PC-3 (cell line): ENCODE results near the gene MACROD1. TPM values are rescaled to one million over a fixed set of nuclear protein-coding genes. Genes with fewer than 3 reads are reported as not detected.

ENCODE experiments used
- ATAC-seq: fragments of 200-7000 bp; cut with Tn5 transposase; 2 replicates; pipeline ENCODE4 v1.9.1; 2020; ENCODE audit warnings: mild to moderate bottlenecking, moderate library complexity
- BruUV-seq: library from RNA; stranded (reverse); fragments of 400-500 nt; replicated peaks from 2 replicates; lab custom pipeline; 2021; lab: Mats Ljungman, UMichigan
- CTCF ChIA-PET: fragments of 300-600 bp; sonication (Branson Sonifier 250); formaldehyde crosslinking; loops from one replicate; lab custom pipeline; 2022; ENCODE audit warnings: antibody characterized with exemption; lab: Charles Lee
- POLR2A ChIA-PET: fragments of 300-600 bp; sonication (Branson Sonifier 250); formaldehyde crosslinking; loops from one replicate; lab custom pipeline; 2022; ENCODE audit warnings: antibody characterized with exemption; ENCODE audit not compliant: unreplicated experiment; lab: Charles Lee
- DNase-seq: peaks from one replicate; pipeline ENCODE4 v3.0.0-alpha.2; 2015
- H2AFZ ChIP-seq: fragments of 300-600 bp; sonication (generic); 2 replicates; pipeline ENCODE4 v1.6.0; 2016; ENCODE audit warnings: antibody characterized with exemption, low read length
- H3F3A ChIP-seq: fragments of 300-600 bp; sonication (generic); one replicate; pipeline ENCODE4 v1.6.0; 2017; ENCODE audit warnings: antibody characterized with exemption, low read length, control low read depth, mild to moderate bottlenecking; ENCODE audit not compliant: unreplicated experiment
- H3K27ac ChIP-seq: fragments of 300-600 bp; sonication (generic); 2 replicates; pipeline ENCODE4 v1.5.1; 2016; ENCODE audit warnings: mild to moderate bottlenecking, low read length
- H3K27me3 ChIP-seq: fragments of 300-600 bp; sonication (generic); 2 replicates; pipeline ENCODE4 v1.6.1; 2016; ENCODE audit warnings: low read length, mixed read lengths
- H3K36me3 ChIP-seq: fragments of 300-600 bp; sonication (generic); 2 replicates; pipeline ENCODE4 v1.6.1; 2016; ENCODE audit warnings: low read depth, mixed run types, low read length, mixed read lengths
- H3K4me1 ChIP-seq: fragments of 300-600 bp; sonication (generic); 2 replicates; pipeline ENCODE4 v1.5.1; 2016; ENCODE audit warnings: low read length; ENCODE audit not compliant: insufficient read depth
- H3K4me2 ChIP-seq: fragments of 300-600 bp; sonication (generic); 2 replicates; pipeline ENCODE4 v1.6.0; 2016; ENCODE audit warnings: low read length
- H3K4me3 ChIP-seq: fragments of 300-600 bp; sonication (generic); 2 replicates; pipeline ENCODE4 v1.5.1; 2016; ENCODE audit warnings: mild to moderate bottlenecking, low read length, mixed read lengths
- H3K79me2 ChIP-seq: fragments of 300-600 bp; sonication (generic); 2 replicates; pipeline ENCODE4 v1.6.1; 2017; ENCODE audit warnings: low read length, mixed read lengths
- H3K9ac ChIP-seq: fragments of 300-600 bp; sonication (generic); 2 replicates; pipeline ENCODE4 v1.6.0; 2016; ENCODE audit warnings: mild to moderate bottlenecking, low read length
- H3K9me2 ChIP-seq: fragments of 300-600 bp; sonication (generic); replicated peaks from 2 replicates; pipeline ENCODE4 v1.6.1; 2016; ENCODE audit warnings: mixed run types, low read length, mixed read lengths
- H3K9me3 ChIP-seq: fragments of 300-600 bp; sonication (generic); 2 replicates; pipeline ENCODE4 v1.6.1; 2016; ENCODE audit warnings: low read length, mixed read lengths
- H4K20me1 ChIP-seq: fragments of 300-600 bp; sonication (generic); 2 replicates; pipeline ENCODE4 v1.6.1; 2016; ENCODE audit warnings: low read length, mixed read lengths
- CTCF ChIP-seq: fragments of 300-600 bp; sonication (generic); conservative IDR thresholded peaks from 2 replicates; pipeline ENCODE4 v1.5.1; 2017; ENCODE audit warnings: antibody characterized with exemption, low read depth, mild to moderate bottlenecking, low read length
- EZH2 ChIP-seq: fragments of 300-600 bp; sonication (generic); IDR thresholded peaks from one replicate; pipeline ENCODE4 v1.6.1; 2017; ENCODE audit warnings: antibody characterized with exemption, mild to moderate bottlenecking, low read length; ENCODE audit not compliant: unreplicated experiment
- EZH2phosphoT487 ChIP-seq: fragments of 300-600 bp; sonication (generic); IDR thresholded peaks from 2 replicates; pipeline ENCODE4 v1.6.1; 2018; ENCODE audit warnings: mild to moderate bottlenecking, antibody characterized with exemption, low read length, borderline replicate concordance
- intact Hi-C: fragments of 100-400 bp; cut with micrococcal nuclease; formaldehyde crosslinking; loops from 2 replicates; pipeline ENCODE4 v1.9.0; 2023
- total RNA-seq: library from RNA; depleted of rRNA; stranded (reverse); fragments of >200 nt; gene quantifications from 2 replicates; pipeline ENCODE4 v1.2.3, GENCODE V29; 2014

The MACROD1 gene
- total RNA-seq, 1 experiment from 2014 or later, result 71.4 TPM

GRCh38 chr11:64026575-64027205 is 139.2 kb downstream of the MACROD1 start:
- H4K20me1 ChIP-seq, result no peaks in the 10 kb centered on the region
- no peaks in the 10 kb centered on the region for H3K9me3 ChIP-seq
- H3K36me3 ChIP-seq, result no peaks in the 10 kb centered on the region
- no peaks in the 10 kb centered on the region for H3K9me2 ChIP-seq
- DNase-seq (no peak), ATAC-seq (no peak)
- H3K79me2 ChIP-seq, result no peaks in the 10 kb centered on the region
- ChIA-PET POLR2A (no interaction called here), CTCF (interaction anchor here (0.6 kb wide), 1 partner anchor 143 kb away, joined by 4 read pairs; no protein-coding TSS in a partner anchor)
- H3K27me3 ChIP-seq, result no peaks in the 10 kb centered on the region
- intact Hi-C loops, result no loop called here
- no peak overlapping the region for H3K9ac ChIP-seq
- H2AFZ ChIP-seq, result no peak overlapping the region
- no peak for TF ChIP-seq CTCF
- no peak for TF ChIP-seq EZH2
- no peak for TF ChIP-seq EZH2phosphoT487
- no peaks in the 10 kb centered on the region for H3F3A ChIP-seq
- no peak overlapping the region for H3K4me3 ChIP-seq
- H3K4me1 ChIP-seq, result peaks cover under 1% of the 10 kb centered on the region; the same call in 1 of the 2 replicates
- H3K4me2 ChIP-seq, result no peak overlapping the region
- no TSS peak for BruUV-seq
- no peak overlapping the region for H3K27ac ChIP-seq

GRCh38 chr11:64025205-64025604 is 140.7 kb downstream of the MACROD1 start:
- peak; percentile 17; the same call in 1 of the 2 replicates for ATAC-seq
- BruUV-seq, result no TSS peak
- Histone ChIP-seq H3K4me2 (no peak overlapping the region), H3F3A (no peaks in the 10 kb centered on the region), H3K27me3 (no peaks in the 10 kb centered on the region), H3K9ac (no peak overlapping the region), H3K27ac (no peak overlapping the region), H3K79me2 (no peaks in the 10 kb centered on the region), H3K9me3 (no peaks in the 10 kb centered on the region), H3K4me1 (no peaks in the 10 kb centered on the region), H4K20me1 (no peaks in the 10 kb centered on the region), H3K36me3 (no peaks in the 10 kb centered on the region), H3K4me3 (no peak overlapping the region), H2AFZ (no peak overlapping the region), H3K9me2 (no peaks in the 10 kb centered on the region)
- no peak for DNase-seq
- ChIA-PET POLR2A (interaction anchor here (0.6 kb wide), 1 partner anchor 73 kb away, joined by 3 read pairs; no protein-coding TSS in a partner anchor), CTCF (no interaction called here)
- intact Hi-C loops, result no loop called here
- no peak for TF ChIP-seq CTCF
- TF ChIP-seq EZH2, result no peak
- TF ChIP-seq EZH2phosphoT487, result no peak
